Liver (tissue), 9 donors: ENCODE results near the gene CCDC8. TPM values are rescaled to one million over a fixed set of nuclear protein-coding genes. Genes with fewer than 3 reads are reported as not detected.

Source experiments
- DNase-seq: peaks from one replicate; pipeline ENCODE4 v3.0.0-alpha.2; 2017; ENCODE audit warnings: low spot score
- H3K27ac ChIP-seq, 2 donors: one replicate each; pipeline ENCODE4 v1.7.0; 2013; ENCODE audit warnings: inconsistent platforms in 2 of 2, low read length in 2 of 2, control low read depth in 1 of 2, low read depth in 1 of 2, mild to moderate bottlenecking in 1 of 2
- H3K27me3 ChIP-seq, 4 donors: one replicate each; pipeline versions ENCODE4 v1.6.1 to v1.7.0; 2013; ENCODE audit warnings: low read length in 3 of 4, inconsistent platforms in 1 of 4, mild to moderate bottlenecking in 1 of 4, moderate library complexity in 1 of 4; ENCODE audit not compliant: control insufficient read depth in 4 of 4, insufficient read depth in 4 of 4
- H3K36me3 ChIP-seq, 4 donors: one replicate each; pipeline versions ENCODE4 v1.6.1 to v1.7.0; 2013; ENCODE audit warnings: low read length in 3 of 4, mild to moderate bottlenecking in 3 of 4, low read depth in 1 of 4, moderate library complexity in 1 of 4; ENCODE audit not compliant: control insufficient read depth in 4 of 4, insufficient read depth in 3 of 4
- H3K4me1 ChIP-seq, 4 donors: one replicate each; pipeline versions ENCODE4 v1.6.1 to v1.7.0; 2013; ENCODE audit warnings: low read length in 3 of 4, mild to moderate bottlenecking in 3 of 4, moderate library complexity in 1 of 4; ENCODE audit not compliant: control insufficient read depth in 4 of 4, insufficient read depth in 4 of 4
- H3K4me3 ChIP-seq, 3 donors: one replicate each; pipeline versions ENCODE4 v1.6.1 to v1.7.0; 2013; ENCODE audit warnings: low read length in 3 of 3, control low read depth in 1 of 3, low read depth in 1 of 3, mild to moderate bottlenecking in 1 of 3
- H3K9ac ChIP-seq, 2 donors: one replicate each; pipeline ENCODE4 v1.7.0; 2013; ENCODE audit warnings: low read length in 2 of 2, mild to moderate bottlenecking in 2 of 2, moderate library complexity in 2 of 2, control low read depth in 1 of 2, low read depth in 1 of 2
- H3K9me3 ChIP-seq, 4 donors: one replicate each; pipeline versions ENCODE4 v1.6.1 to v1.7.0; 2013; ENCODE audit warnings: low read length in 3 of 4; ENCODE audit not compliant: control insufficient read depth in 4 of 4
- ATF3 ChIP-seq: IDR thresholded peaks from 2 replicates; pipeline ENCODE4 v1.6.1; 2016; ENCODE audit warnings: antibody characterized with exemption
- CTCF ChIP-seq: fragments of 150-350 bp; IDR thresholded peaks from 2 replicates; pipeline ENCODE4 v1.5.1; 2017; ENCODE audit warnings: improper control_type of control experiment, low read depth, low read length; ENCODE audit not compliant: missing input control
- EGR1 ChIP-seq, 2 donors: IDR thresholded peaks; 2 replicates each; pipeline ENCODE4 v1.6.1; 2016 to 2018; ENCODE audit warnings: antibody characterized with exemption in 2 of 2, low read depth in 2 of 2
- FOXA1 ChIP-seq: IDR thresholded peaks from 2 replicates; pipeline ENCODE4 v1.6.1; 2016; ENCODE audit warnings: antibody characterized with exemption
- FOXA2 ChIP-seq: IDR thresholded peaks from 2 replicates; pipeline ENCODE4 v1.6.1; 2016; ENCODE audit warnings: antibody characterized with exemption
- GABPA ChIP-seq, 2 donors: IDR thresholded peaks in 1 of 2; conservative IDR thresholded peaks in 1 of 2; 2 replicates each; pipeline ENCODE4 v1.6.1; 2016; ENCODE audit warnings: antibody characterized with exemption in 2 of 2, mild to moderate bottlenecking in 1 of 2, moderate library complexity in 1 of 2
- HNF4A ChIP-seq, 2 donors: conservative IDR thresholded peaks; 2 replicates each; pipeline ENCODE4 v1.6.1; 2016; ENCODE audit warnings: antibody characterized with exemption in 2 of 2, mild to moderate bottlenecking in 2 of 2
- HNF4G ChIP-seq: IDR thresholded peaks from 2 replicates; pipeline ENCODE4 v1.6.1; 2016; ENCODE audit warnings: antibody characterized with exemption
- JUND ChIP-seq, 2 donors: IDR thresholded peaks; 2 replicates each; pipeline ENCODE4 v1.6.1; 2016; ENCODE audit warnings: antibody characterized with exemption in 2 of 2
- MAX ChIP-seq: IDR thresholded peaks from 2 replicates; pipeline ENCODE4 v1.6.1; 2016; ENCODE audit warnings: antibody characterized with exemption
- NR2F2 ChIP-seq: IDR thresholded peaks from 2 replicates; pipeline ENCODE4 v1.6.1; 2016; ENCODE audit warnings: antibody characterized with exemption
- RAD21 ChIP-seq, 2 donors: IDR thresholded peaks; 2 replicates each; pipeline ENCODE4 v1.6.1; 2016; ENCODE audit warnings: antibody characterized with exemption in 2 of 2, mild to moderate bottlenecking in 2 of 2
- REST ChIP-seq: IDR thresholded peaks from 2 replicates; pipeline ENCODE4 v1.6.1; 2016; ENCODE audit warnings: antibody characterized with exemption, mild to moderate bottlenecking
- RXRA ChIP-seq, 2 donors: IDR thresholded peaks; 2 replicates each; pipeline ENCODE4 v1.6.1; 2017 to 2018; ENCODE audit warnings: antibody characterized with exemption in 2 of 2, mild to moderate bottlenecking in 1 of 2
- SP1 ChIP-seq: IDR thresholded peaks from 2 replicates; pipeline ENCODE4 v1.6.1; 2018; ENCODE audit warnings: antibody characterized with exemption, mild to moderate bottlenecking
- TAF1 ChIP-seq: conservative IDR thresholded peaks from 2 replicates; pipeline ENCODE4 v1.6.1; 2016; ENCODE audit warnings: antibody characterized with exemption, mild to moderate bottlenecking
- YY1 ChIP-seq: IDR thresholded peaks from 2 replicates; pipeline ENCODE4 v1.6.1; 2016; ENCODE audit warnings: antibody characterized with exemption, mild to moderate bottlenecking
- ZBTB33 ChIP-seq: IDR thresholded peaks from 2 replicates; pipeline ENCODE4 v1.6.1; 2016; ENCODE audit warnings: antibody characterized with exemption
- WGBS: extraction: QIAGEN DNeasy Blood & Tissue Kit; methylation state at CpG from one replicate; pipeline ENCODE4 v1.1.7; 2013; 5-methylcytosine and 5-hydroxymethylcytosine counted together
- polyA plus RNA-seq, 2 donors: library from polyadenylated mRNA; stranded (reverse) in 1 of 2; unstranded in 1 of 2; fragments of 200-250 nt in 1 of 2; fragments of >200 nt in 1 of 2; fragmentation: Nextera tagmentation in 1 of 2; extraction: Ambion mirVana in 1 of 2; gene quantifications; one replicate each; pipeline versions ENCODE4 v1.2.1 to v1.2.3, GENCODE V29; 2013 to 2015
- total RNA-seq, 2 donors: library from RNA; depleted of rRNA; stranded (reverse); fragments of >200 nt; gene quantifications; one replicate each; pipeline ENCODE4 v1.2.3, GENCODE V29; 2014
- donor health status: healthy.
- donor health status: healthy.
- donor health status: healthy.
- donor health status: healthy.
- donor health status: healthy.

CCDC8 gene
- total and polyA plus RNA-seq, 4 donors, result 0.18 to 5.9 (median 0.62) TPM

DNA sequence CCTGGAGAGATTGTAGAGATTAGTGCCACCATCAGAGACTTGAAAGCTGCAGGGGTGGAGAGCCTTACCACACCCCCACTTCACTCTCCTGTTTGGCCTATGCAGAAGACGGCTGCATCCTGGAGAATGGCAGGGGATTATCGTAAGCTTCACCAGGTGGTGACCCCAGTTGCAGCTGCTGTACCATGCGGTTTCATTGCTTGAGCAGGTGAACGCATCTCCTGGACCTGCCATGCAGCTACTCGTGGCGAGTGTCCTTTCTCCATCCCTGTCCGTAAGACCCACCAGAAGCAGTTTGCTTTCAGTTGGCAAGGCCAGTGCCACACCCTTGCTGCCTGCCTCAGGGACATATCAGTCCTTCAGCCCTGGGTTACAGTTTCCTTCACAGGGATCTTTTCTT lies 45.2 kb downstream of the CCDC8 start:
- 96% methylated on average over 7 of the region's 7 CpGs for WGBS
- DNase-seq, result no peak
- TF ChIP-seq ZBTB33 (no peak), HNF4A (conservative IDR thresholded peaks at IDR 0.05) (no peak), SP1 (no peak), NR2F2 (no peak), CTCF (no peak), RXRA (IDR thresholded peaks at IDR 0.05) (no peak), RAD21 (IDR thresholded peaks at IDR 0.05) (no peak), FOXA1 (no peak), REST (no peak), YY1 (no peak), TAF1 (no peak), HNF4G (no peak), MAX (no peak), GABPA (IDR thresholded peaks at IDR 0.05 in 1 of 2, conservative IDR thresholded peaks at IDR 0.05 in 1 of 2) (no peak), JUND (IDR thresholded peaks at IDR 0.05) (no peak), FOXA2 (no peak), EGR1 (IDR thresholded peaks at IDR 0.05; ENCODE audit: low read depth in 2 of 2) (no peak), ATF3 (no peak)
- Histone ChIP-seq H3K9ac (no peak overlapping the region), H3K4me1 (peaks cover 5 to 36% (median 18%) of the 10 kb centered on the region in 4 donors), H3K36me3 (peaks cover 0 to 7% (median 3%) of the 10 kb centered on the region in 4 donors), H3K27ac (no peak overlapping the region), H3K27me3 (no peaks in the 10 kb centered on the region), H3K9me3 (no peaks in the 10 kb centered on the region), H3K4me3 (no peak overlapping the region)
